HG02610 (cell line): ENCODE measurements around the gene MYL6B.

Experiments used
- ATAC-seq: cut with Tn5 transposase; IDR thresholded peaks from one replicate; pipeline ENCODE4 v1.9.1; 2021; ENCODE audit warnings: mild to moderate bottlenecking, moderate library complexity; ENCODE audit not compliant: unreplicated experiment

MYL6B gene

GRCh38 chr12:56121204-56121870 lies 31.1 kb upstream of the MYL6B start:
- no peak for ATAC-seq

GRCh38 chr12:56122637-56123036 lies 29.8 kb upstream of the MYL6B start:
- no peak for ATAC-seq

GRCh38 chr12:56124133-56124532 lies 28.3 kb upstream of the MYL6B start:
- no peak for ATAC-seq

- ATAC-seq, result no peak
Measured at GRCh38 chr12:56126732-56127239, 25.6 kb upstream of the MYL6B start.

- no peak for ATAC-seq
Measured at GRCh38 chr12:56127485-56127887, 24.9 kb upstream of the MYL6B start.

- peak; percentile 88 for ATAC-seq
Measured at GRCh38 chr12:56127888-56128669, 24.3 kb upstream of the MYL6B start, which contains the start of gene ESYT1. TSS of gene ESYT1 (plus strand) at chr12:56128267. CDS start at chr12:56128320, 53 bp downstream.

GRCh38 chr12:56128670-56129205 lies 23.6 kb upstream of the MYL6B start:
- no peak for ATAC-seq

- ATAC-seq, result peak; percentile 25
Measured at GRCh38 chr12:56129206-56129941, 23.0 kb upstream of the MYL6B start.

GRCh38 chr12:56129942-56130495 lies 22.4 kb upstream of the MYL6B start:
- no peak for ATAC-seq

GRCh38 chr12:56130876-56131275 lies 21.5 kb upstream of the MYL6B start:
- no peak for ATAC-seq

GRCh38 chr12:56134897-56135296 lies 17.5 kb upstream of the MYL6B start:
- ATAC-seq, result no peak

GRCh38 chr12:56137853-56138571 lies 14.4 kb upstream of the MYL6B start:
- no peak for ATAC-seq

- no peak for ATAC-seq
Measured at GRCh38 chr12:56141946-56142784, 10.2 kb upstream of the MYL6B start.

GRCh38 chr12:56143217-56143616 lies 9.2 kb upstream of the MYL6B start:
- no peak for ATAC-seq

- no peak for ATAC-seq
Measured at GRCh38 chr12:56143870-56144269, 8.5 kb upstream of the MYL6B start.

GRCh38 chr12:56145217-56145616 lies 7.2 kb upstream of the MYL6B start:
- ATAC-seq, result no peak

GRCh38 chr12:56146492-56147460 lies 5.6 kb upstream of the MYL6B start:
- ATAC-seq, result no peak

GRCh38 chr12:56150563-56150962 lies 1.8 kb upstream of the MYL6B start:
- ATAC-seq, result no peak
